H9 (cell line): ENCODE measurements around the gene PRR9. TPM values are rescaled to one million over a fixed set of nuclear protein-coding genes. Genes with fewer than 3 reads are reported as not detected.

ENCODE experiments used
- DNase-seq: peaks from one replicate; pipeline ENCODE4 v3.0.0-alpha.2; 2017
- H2AFZ ChIP-seq: one replicate; pipeline ENCODE4 v1.6.1; 2013; ENCODE audit warnings: mild to moderate bottlenecking, low read length, control low read depth, moderate library complexity
- H2AK5ac ChIP-seq: 2 replicates; pipeline ENCODE4 v1.6.1; 2013; ENCODE audit warnings: low read length, control low read depth, mixed read lengths; ENCODE audit not compliant: insufficient read length
- H2BK120ac ChIP-seq: one replicate; pipeline ENCODE4 v1.6.1; 2013; ENCODE audit warnings: low read depth, mild to moderate bottlenecking, low read length, control low read depth, inconsistent platforms; ENCODE audit not compliant: poor library complexity, severe bottlenecking
- H2BK12ac ChIP-seq: 2 replicates; pipeline ENCODE4 v1.6.1; 2013; ENCODE audit warnings: low read length, control low read depth, mixed read lengths, low read depth; ENCODE audit not compliant: insufficient read length
- H2BK15ac ChIP-seq: 2 replicates; pipeline ENCODE4 v1.6.1; 2013; ENCODE audit warnings: low read depth, low read length, control low read depth
- H2BK20ac ChIP-seq: one replicate; pipeline ENCODE4 v1.6.1; 2013; ENCODE audit warnings: low read depth, mild to moderate bottlenecking, low read length, control low read depth, inconsistent platforms; ENCODE audit not compliant: poor library complexity, severe bottlenecking
- H2BK5ac ChIP-seq: 2 replicates; pipeline ENCODE4 v1.6.1; 2013; ENCODE audit warnings: low read length, control low read depth, mixed read lengths; ENCODE audit not compliant: insufficient read length
- H3K14ac ChIP-seq: 2 replicates; pipeline ENCODE4 v1.6.1; 2013; ENCODE audit warnings: low read length, control low read depth; ENCODE audit not compliant: insufficient read depth
- H3K18ac ChIP-seq: 2 replicates; pipeline ENCODE4 v1.6.1; 2013; ENCODE audit warnings: low read depth, mild to moderate bottlenecking, mixed read lengths, low read length, control low read depth; ENCODE audit not compliant: insufficient read length
- H3K23ac ChIP-seq: 2 replicates; pipeline ENCODE4 v1.6.1; 2013; ENCODE audit warnings: low read length, control low read depth, mixed read lengths, low read depth; ENCODE audit not compliant: insufficient read length
- H3K23me2 ChIP-seq: 2 replicates; pipeline ENCODE4 v1.6.1; 2013; ENCODE audit warnings: low read depth, mild to moderate bottlenecking, mixed read lengths, low read length, control low read depth; ENCODE audit not compliant: insufficient read length, poor library complexity, severe bottlenecking
- H3K27ac ChIP-seq: 2 replicates; pipeline ENCODE4 v1.5.1; 2013; ENCODE audit warnings: low read length, control low read depth, mixed read lengths, low read depth; ENCODE audit not compliant: insufficient read length
- H3K27me3 ChIP-seq: 2 replicates; pipeline ENCODE4 v1.6.1; 2013; ENCODE audit warnings: low read length, control low read depth, inconsistent platforms; ENCODE audit not compliant: insufficient read depth
- H3K4ac ChIP-seq: 2 replicates; pipeline ENCODE4 v1.6.1; 2013; ENCODE audit warnings: low read depth, mild to moderate bottlenecking, control low read depth, inconsistent platforms, low read length, moderate library complexity
- H3K4me1 ChIP-seq: 2 replicates; pipeline ENCODE4 v1.6.1; 2013; ENCODE audit warnings: low read length, control low read depth, inconsistent platforms; ENCODE audit not compliant: insufficient read depth
- H3K4me2 ChIP-seq: 2 replicates; pipeline ENCODE4 v1.6.1; 2013; ENCODE audit warnings: low read length, control low read depth, mixed read lengths; ENCODE audit not compliant: insufficient read length, insufficient read depth
- H3K56ac ChIP-seq: 2 replicates; pipeline ENCODE4 v1.6.1; 2013; ENCODE audit warnings: low read depth, mild to moderate bottlenecking, mixed read lengths, low read length, control low read depth; ENCODE audit not compliant: insufficient read length
- H3K79me1 ChIP-seq: 2 replicates; pipeline ENCODE4 v1.6.1; 2013; ENCODE audit warnings: low read depth, mild to moderate bottlenecking, moderate library complexity, low read length, control low read depth, inconsistent platforms; ENCODE audit not compliant: insufficient read depth, poor library complexity, severe bottlenecking
- H3K79me2 ChIP-seq: 2 replicates; pipeline ENCODE4 v1.6.1; 2013; ENCODE audit warnings: low read length, control low read depth, inconsistent platforms; ENCODE audit not compliant: insufficient read depth
- H3K9ac ChIP-seq: 2 replicates; pipeline ENCODE4 v1.6.1; 2013; ENCODE audit warnings: low read length, control low read depth, mixed read lengths; ENCODE audit not compliant: insufficient read length; ENCODE audit errors: extremely low read depth
- H3K9me3 ChIP-seq: one replicate; pipeline ENCODE4 v1.6.1; 2013; ENCODE audit warnings: low read depth, low read length, inconsistent platforms; ENCODE audit not compliant: control insufficient read depth
- H3T11ph ChIP-seq: one replicate; pipeline ENCODE4 v1.6.1; 2013; ENCODE audit warnings: mild to moderate bottlenecking, low read length, control low read depth, inconsistent platforms
- H4K20me1 ChIP-seq: one replicate; pipeline ENCODE4 v1.6.1; 2013; ENCODE audit not compliant: control insufficient read depth, insufficient read length, insufficient read depth
- H4K5ac ChIP-seq: 2 replicates; pipeline ENCODE4 v1.6.1; 2013; ENCODE audit warnings: low read depth, mild to moderate bottlenecking, mixed read lengths, low read length, control low read depth; ENCODE audit not compliant: insufficient read length
- H4K8ac ChIP-seq: replicated peaks from 2 replicates; pipeline ENCODE4 v1.6.1; 2013; ENCODE audit warnings: low read length, control low read depth, mixed read lengths, low read depth; ENCODE audit not compliant: insufficient read length
- H4K91ac ChIP-seq: 2 replicates; pipeline ENCODE4 v1.6.1; 2013; ENCODE audit warnings: low read depth, mild to moderate bottlenecking, moderate library complexity, mixed read lengths, low read length, control low read depth; ENCODE audit not compliant: insufficient read length
- H3K27ac Mint-ChIP-seq, 3 experiments: 2 replicates in 2 of 3; 3 replicates in 1 of 3; pipeline ENCODE4 v1.8.0; 2020 to 2021; ENCODE audit warnings: mixed read lengths in 3 of 3, mild to moderate bottlenecking in 1 of 3, moderate library complexity in 1 of 3
- H3K27me3 Mint-ChIP-seq: 2 replicates; pipeline ENCODE4 v1.8.0; 2021; ENCODE audit warnings: low read depth, mild to moderate bottlenecking, moderate library complexity, mixed read lengths
- H3K36me3 Mint-ChIP-seq, 3 experiments: 2 replicates in 2 of 3; 3 replicates in 1 of 3; pipeline ENCODE4 v1.8.0; 2020 to 2021; ENCODE audit warnings: low read depth in 3 of 3, mixed read lengths in 3 of 3; ENCODE audit not compliant: insufficient read depth in 1 of 3
- H3K4me1 Mint-ChIP-seq, 2 experiments: 2 replicates each; pipeline ENCODE4 v1.8.0; 2020; ENCODE audit warnings: mixed read lengths in 2 of 2
- H3K4me3 Mint-ChIP-seq, 2 experiments: 2 replicates in 1 of 2; 3 replicates in 1 of 2; pipeline ENCODE4 v1.8.0; 2020 to 2021; ENCODE audit warnings: mild to moderate bottlenecking in 2 of 2, mixed read lengths in 2 of 2, moderate library complexity in 1 of 2
- H3K9me3 Mint-ChIP-seq, 2 experiments: 2 replicates in 1 of 2; 3 replicates in 1 of 2; pipeline ENCODE4 v1.8.0; 2020; ENCODE audit warnings: mild to moderate bottlenecking in 2 of 2, mixed read lengths in 2 of 2, moderate library complexity in 1 of 2
- WGBS: extraction: QIAGEN DNeasy Blood & Tissue Kit; methylation state at CpG from one replicate; pipeline ENCODE4 v1.1.7; 2013; ENCODE audit warnings: missing lambda C conversion rate, low lambda C conversion rate, mixed read lengths; ENCODE audit not compliant: insufficient read length; ENCODE audit errors: extremely low coverage; 5-methylcytosine and 5-hydroxymethylcytosine counted together
- total RNA-seq: library from RNA; stranded (reverse); gene quantifications from 2 replicates; pipeline ENCODE4 v1.2.1, GENCODE V29; 2021
- TF ChIP-seq, protein P1 (sequence below): fragments of 200-600 bp; sonication (generic); conservative IDR thresholded peaks from 3 replicates; pipeline ENCODE4 v1.8.0; 2021; ENCODE audit warnings: antibody characterized with exemption, mild to moderate bottlenecking

PRR9 gene
- total RNA-seq, 1 experiment from 2014 or later: not detected

DNA sequence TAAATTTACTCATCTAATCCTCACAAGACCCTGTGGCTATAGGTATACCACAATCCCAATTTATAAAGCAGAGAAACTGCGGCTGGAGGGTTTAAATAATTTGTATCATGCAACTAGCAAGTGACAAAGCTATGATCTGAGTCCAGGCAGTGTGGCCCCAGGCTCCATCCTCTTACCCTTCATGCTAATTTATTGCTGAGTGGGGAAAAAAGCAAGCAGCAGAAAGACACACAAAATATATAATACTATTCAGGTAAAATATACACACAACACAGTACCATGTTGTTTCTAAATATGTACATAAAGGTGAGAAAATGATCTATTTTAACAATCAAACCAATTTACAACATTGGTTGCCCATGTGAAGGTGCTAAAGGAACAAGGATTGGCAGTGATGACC lies 24.8 kb downstream of the PRR9 start:
- Histone ChIP-seq H2AFZ (no peak overlapping the region), H3K4me1 (no peaks in the 10 kb centered on the region), H3T11ph (no peak overlapping the region), H4K8ac (no peak overlapping the region), H3K79me1 (no peaks in the 10 kb centered on the region), H3K79me2 (no peaks in the 10 kb centered on the region), H2BK12ac (no peak overlapping the region), H3K9ac (no peak overlapping the region), H2AK5ac (no peak overlapping the region), H4K20me1 (peaks cover 7% of the 10 kb centered on the region), H4K91ac (no peak overlapping the region), H3K23ac (no peak overlapping the region), H2BK120ac (no peak overlapping the region), H2BK5ac (no peak overlapping the region), H4K5ac (no peak overlapping the region), H3K56ac (no peak overlapping the region), H3K27ac (no peak overlapping the region), H2BK20ac (no peak overlapping the region), H3K18ac (no peak overlapping the region), H3K23me2 (peaks cover 4% of the 10 kb centered on the region), H3K4me2 (no peak overlapping the region), H3K14ac (no peak overlapping the region), H3K27me3 (no peaks in the 10 kb centered on the region), H2BK15ac (no peak overlapping the region), H3K9me3 (no peaks in the 10 kb centered on the region), H3K4ac (no peak overlapping the region)
- no peak overlapping the region for H3K27ac Mint-ChIP-seq
- peaks cover 17% of the 10 kb centered on the region for H3K27me3 Mint-ChIP-seq
- no peak for DNase-seq
- no peak overlapping the region for H3K4me3 Mint-ChIP-seq
- no CpG with 5 or more reads among the region's 1 CpG for WGBS
- H3K4me1 Mint-ChIP-seq: no peaks in the 10 kb centered on the region
- H3K36me3 Mint-ChIP-seq: peaks cover 0 to 7% (median 0%) of the 10 kb centered on the region in 3 experiments; a peak in 2 of 7 replicates
- peaks cover 8 to 19% of the 10 kb centered on the region in 2 experiments; a peak in 4 of 5 replicates for H3K9me3 Mint-ChIP-seq
- TF ChIP-seq, protein P1, sequence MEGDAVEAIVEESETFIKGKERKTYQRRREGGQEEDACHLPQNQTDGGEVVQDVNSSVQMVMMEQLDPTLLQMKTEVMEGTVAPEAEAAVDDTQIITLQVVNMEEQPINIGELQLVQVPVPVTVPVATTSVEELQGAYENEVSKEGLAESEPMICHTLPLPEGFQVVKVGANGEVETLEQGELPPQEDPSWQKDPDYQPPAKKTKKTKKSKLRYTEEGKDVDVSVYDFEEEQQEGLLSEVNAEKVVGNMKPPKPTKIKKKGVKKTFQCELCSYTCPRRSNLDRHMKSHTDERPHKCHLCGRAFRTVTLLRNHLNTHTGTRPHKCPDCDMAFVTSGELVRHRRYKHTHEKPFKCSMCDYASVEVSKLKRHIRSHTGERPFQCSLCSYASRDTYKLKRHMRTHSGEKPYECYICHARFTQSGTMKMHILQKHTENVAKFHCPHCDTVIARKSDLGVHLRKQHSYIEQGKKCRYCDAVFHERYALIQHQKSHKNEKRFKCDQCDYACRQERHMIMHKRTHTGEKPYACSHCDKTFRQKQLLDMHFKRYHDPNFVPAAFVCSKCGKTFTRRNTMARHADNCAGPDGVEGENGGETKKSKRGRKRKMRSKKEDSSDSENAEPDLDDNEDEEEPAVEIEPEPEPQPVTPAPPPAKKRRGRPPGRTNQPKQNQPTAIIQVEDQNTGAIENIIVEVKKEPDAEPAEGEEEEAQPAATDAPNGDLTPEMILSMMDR: no peak
